HepG2 (cell line): ENCODE results near the gene P4HA3. TPM values are rescaled to one million over a fixed set of nuclear protein-coding genes. Genes with fewer than 3 reads are reported as not detected.

Experiments
- ATAC-seq: fragments of 200-7000 bp; cut with Tn5 transposase; 3 replicates; pipeline ENCODE4 v1.9.1; 2020; ENCODE audit warnings: mild to moderate bottlenecking, moderate library complexity
- BruUV-seq: library from RNA; stranded (reverse); fragments of 400-500 nt; replicated peaks from 2 replicates; lab custom pipeline; 2021; lab: Mats Ljungman, UMichigan
- CTCF ChIA-PET: fragments of 300-600 bp; formaldehyde crosslinking; extraction: SDS; loops from one replicate; lab custom pipeline; 2021; ENCODE audit warnings: low total read pairs, inconsistent platforms, low intra/inter-chr PET ratio; lab: Yijun Ruan, JAX
- POLR2A ChIA-PET: fragments of 350-600 bp; sonication (Branson Sonifier 250); formaldehyde crosslinking; loops from one replicate; lab custom pipeline; 2020; ENCODE audit warnings: antibody characterized with exemption, inconsistent platforms; lab: Yijun Ruan, JAX
- DNase-seq: peaks from one replicate; pipeline ENCODE4 v3.0.0-alpha.2; 2015; ENCODE audit warnings: low spot score
- FAIRE-seq: peaks from 3 replicates; lab custom pipeline; 2011; peaks lifted over from hg19 to GRCh38; lab: Jason Lieb, UNC
- H2AFZ ChIP-seq: one replicate; pipeline ENCODE4 v1.6.1; 2011; ENCODE audit warnings: low read length, inconsistent platforms
- H3K27ac ChIP-seq: fragments of 300-600 bp; 3 replicates; pipeline ENCODE4 v1.8.0; 2011; ENCODE audit warnings: mixed run types, mild to moderate bottlenecking, mixed read lengths, low read length, inconsistent platforms; ENCODE audit not compliant: insufficient read depth; ENCODE audit errors: extremely low read length
- H3K27me3 ChIP-seq, 2 experiments: fragments of 200-600 bp in 1 of 2; 2 replicates in 1 of 2; 3 replicates in 1 of 2; pipeline versions ENCODE4 v1.6.0 to v1.8.0; 2011; ENCODE audit warnings: low read length in 2 of 2, mild to moderate bottlenecking in 2 of 2, moderate library complexity in 2 of 2, inconsistent platforms in 1 of 2; ENCODE audit not compliant: insufficient read depth in 2 of 2, control insufficient read depth in 1 of 2
- H3K36me3 ChIP-seq, 2 experiments: fragments of 200-600 bp in 1 of 2; replicated peaks in 1 of 2; 2 replicates in 1 of 2; 3 replicates in 1 of 2; pipeline versions ENCODE4 v1.5.1 to v1.8.0; 2011; ENCODE audit warnings: low read length in 2 of 2, inconsistent platforms in 1 of 2; ENCODE audit not compliant: insufficient read depth in 2 of 2, control insufficient read depth in 1 of 2
- H3K4me1 ChIP-seq: 2 replicates; pipeline ENCODE4 v1.5.1; 2012; ENCODE audit warnings: low read length, inconsistent platforms; ENCODE audit not compliant: insufficient read depth
- H3K4me2 ChIP-seq: 2 replicates; pipeline ENCODE4 v1.6.0; 2011; ENCODE audit warnings: low read depth, low read length, inconsistent platforms
- H3K4me3 ChIP-seq, 3 experiments: fragments of 200-600 bp in 1 of 3; sonication (generic), shearing (Covaris generic) in 1 of 3; replicated peaks in 1 of 3; 2 replicates each; pipeline ENCODE4 v1.5.1; 2011 to 2016; ENCODE audit warnings: low read length in 3 of 3, inconsistent platforms in 2 of 3, low read depth in 2 of 3, mild to moderate bottlenecking in 2 of 3, control low read depth in 1 of 3, mixed read lengths in 1 of 3; ENCODE audit not compliant: insufficient read depth in 1 of 3
- H3K79me2 ChIP-seq: one replicate; pipeline ENCODE4 v1.6.1; 2011; ENCODE audit warnings: low read length, inconsistent platforms; ENCODE audit not compliant: insufficient read depth
- H3K9ac ChIP-seq: 2 replicates; pipeline ENCODE4 v1.6.0; 2011; ENCODE audit warnings: mild to moderate bottlenecking, low read depth, low read length, inconsistent platforms; ENCODE audit not compliant: insufficient read depth
- H3K9me3 ChIP-seq: 2 replicates; pipeline ENCODE4 v1.5.1; 2012; ENCODE audit warnings: mild to moderate bottlenecking, low read length
- H4K20me1 ChIP-seq: 2 replicates; pipeline ENCODE4 v1.6.0; 2011; ENCODE audit warnings: inconsistent platforms, mild to moderate bottlenecking, low read length, moderate library complexity; ENCODE audit not compliant: insufficient read depth
- HNF4G ChIP-seq, 2 experiments: sonication (generic) in 1 of 2; formaldehyde crosslinking in 1 of 2; IDR thresholded peaks; 2 replicates each; pipeline versions ENCODE4 v1.4.0 to v1.6.1; 2011 to 2020; ENCODE audit warnings: borderline replicate concordance in 2 of 2, low read depth in 2 of 2, mild to moderate bottlenecking in 2 of 2, low read length in 1 of 2, missing genetic modification reagents in 1 of 2, moderate library complexity in 1 of 2
- HOXA5 ChIP-seq: sonication (generic); formaldehyde crosslinking; IDR thresholded peaks from 2 replicates; pipeline ENCODE4 v1.4.0; 2020; ENCODE audit warnings: missing genetic modification reagents
- HOXA7 ChIP-seq: sonication (generic); formaldehyde crosslinking; IDR thresholded peaks from 2 replicates; pipeline ENCODE4 v1.8.1; 2022; ENCODE audit warnings: mild to moderate bottlenecking, missing genetic modification reagents, moderate library complexity
- ISL2 ChIP-seq: sonication (generic); formaldehyde crosslinking; IDR thresholded peaks from 2 replicates; pipeline ENCODE4 v1.5.0; 2020; ENCODE audit warnings: missing genetic modification reagents
- KLF16 ChIP-seq, 2 experiments: sonication (generic) in 1 of 2; formaldehyde crosslinking in 1 of 2; IDR thresholded peaks; 2 replicates each; pipeline versions ENCODE4 v1.6.1 to v1.8.0; 2016 to 2023; ENCODE audit warnings: missing genetic modification reagents in 2 of 2, missing compliant biosample characterization in 1 of 2
- KMT2A ChIP-seq: sonication (generic); formaldehyde crosslinking; IDR thresholded peaks from 2 replicates; pipeline ENCODE4 v1.4.0; 2020; ENCODE audit warnings: missing genetic modification reagents
- MAFG ChIP-seq: sonication (generic); formaldehyde crosslinking; IDR thresholded peaks from 2 replicates; pipeline ENCODE4 v1.5.1; 2020; ENCODE audit warnings: mild to moderate bottlenecking, missing genetic modification reagents
- SP5 ChIP-seq: IDR thresholded peaks from 2 replicates; pipeline ENCODE4 v1.6.1; 2016; ENCODE audit warnings: low read depth, borderline replicate concordance
- SSRP1 ChIP-seq: IDR thresholded peaks from 2 replicates; pipeline ENCODE4 v1.6.1; 2016; ENCODE audit warnings: control low read depth
- ZBTB1 ChIP-seq: sonication (generic); formaldehyde crosslinking; IDR thresholded peaks from 2 replicates; pipeline ENCODE4 v1.4.0; 2020; ENCODE audit warnings: missing genetic modification reagents, borderline replicate concordance
- ZNF143 ChIP-seq: sonication (generic); formaldehyde crosslinking; IDR thresholded peaks from 2 replicates; pipeline ENCODE4 v1.4.0; 2020; ENCODE audit warnings: missing genetic modification reagents
- ZNF569 ChIP-seq: sonication (generic); formaldehyde crosslinking; IDR thresholded peaks from 2 replicates; pipeline ENCODE4 v1.5.0; 2020; ENCODE audit warnings: mild to moderate bottlenecking, missing genetic modification reagents, moderate library complexity, borderline replicate concordance
- ZNF768 ChIP-seq: sonication (generic); formaldehyde crosslinking; IDR thresholded peaks from 2 replicates; pipeline ENCODE4 v1.4.0; 2020; ENCODE audit warnings: missing genetic modification reagents
- ZNF83 ChIP-seq: sonication (generic); formaldehyde crosslinking; IDR thresholded peaks from 2 replicates; pipeline ENCODE4 v1.4.0; 2020; ENCODE audit warnings: missing genetic modification reagents, mild to moderate bottlenecking, borderline replicate concordance
- WGBS: methylation state at CpG from one replicate; pipeline ENCODE4 v1.1.6; 2017; ENCODE audit warnings: low lambda C conversion rate; 5-methylcytosine and 5-hydroxymethylcytosine counted together
- in situ Hi-C: cut with HindIII; loops from 2 replicates; pipeline ENCODE4 v1.10.0; 2017; ENCODE audit warnings: low pct_unique_long_range_greater_than_20kb; ENCODE audit not compliant: extremely low pct_ligation_motif_present
- intact Hi-C: fragments of 100-400 bp; cut with micrococcal nuclease; formaldehyde crosslinking; loops from one replicate; pipeline ENCODE4 v1.10.0; 2022; ENCODE audit not compliant: unreplicated experiment
- polyA plus RNA-seq, 8 experiments: library from polyadenylated mRNA; depleted of rRNA in 3 of 8; stranded (reverse) in 7 of 8; unstranded in 1 of 8; fragments of >200 nt; fragmentation: Illumina TruSeq in 4 of 8; extraction: Trizol in 4 of 8; gene quantifications; 2 replicates each; pipeline versions ENCODE4 v1.2.1 to v1.2.3, GENCODE V29; 2011 to 2016; ENCODE audit warnings: low read depth in 4 of 8, missing spikeins in 1 of 8, mixed read lengths in 1 of 8; ENCODE audit not compliant: insufficient read depth in 1 of 8
- total RNA-seq, 5 experiments: library from RNA; depleted of rRNA; stranded (reverse); fragments of >200 nt; fragmentation: Illumina TruSeq; extraction: Trizol; gene quantifications; 2 replicates each; pipeline ENCODE4 v1.2.3, GENCODE V29; 2016; ENCODE audit warnings: low read depth in 1 of 5
- TF ChIP-seq, protein P1 (sequence below): IDR thresholded peaks from 2 replicates; pipeline ENCODE4 v1.6.1; 2016; ENCODE audit warnings: missing genetic modification reagents, missing compliant biosample characterization
- TF ChIP-seq, protein P2 (sequence below): sonication (generic); formaldehyde crosslinking; IDR thresholded peaks from 2 replicates; pipeline ENCODE4 v1.5.0; 2020; ENCODE audit warnings: mild to moderate bottlenecking, low read depth, missing genetic modification reagents, borderline replicate concordance
- TF ChIP-seq, protein P3 (sequence below): sonication (generic); formaldehyde crosslinking; IDR thresholded peaks from 2 replicates; pipeline ENCODE4 v1.4.0; 2020; ENCODE audit warnings: missing genetic modification reagents
- TF ChIP-seq, protein P4 (sequence below): IDR thresholded peaks from 2 replicates; pipeline ENCODE4 v1.6.1; 2016; ENCODE audit warnings: low read depth, control low read depth
- TF ChIP-seq, protein P5 (sequence below): sonication (generic); formaldehyde crosslinking; IDR thresholded peaks from 2 replicates; pipeline ENCODE4 v1.4.0; 2020; ENCODE audit warnings: low read depth, mild to moderate bottlenecking, missing genetic modification reagents

The P4HA3 gene
- total and polyA plus RNA-seq, 2 of the 13 experiments (the other 11 are each of a cell fraction or from before 2014, with no cell fraction given): not detected

DNA sequence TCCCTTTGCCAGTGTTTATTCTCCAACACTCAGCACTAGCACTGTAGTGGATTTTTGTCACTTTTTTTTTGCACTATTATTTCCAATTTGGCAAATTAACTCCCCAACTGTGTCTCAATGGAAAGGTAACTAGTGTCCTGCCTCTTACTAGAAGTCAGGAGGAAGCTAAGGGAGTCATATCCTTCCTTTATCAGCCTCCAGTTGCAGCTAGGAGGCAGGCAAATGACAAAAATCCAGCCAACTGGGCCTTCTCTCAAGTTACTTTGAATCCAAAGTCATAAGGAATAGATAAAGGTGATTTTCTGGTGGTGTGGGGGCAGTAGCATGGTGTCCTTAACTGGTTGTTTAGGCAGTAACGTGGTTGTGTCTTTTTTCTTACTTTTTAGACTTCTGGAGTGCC, 15.6 kb upstream of the P4HA3 start:
- WGBS: 15% methylated on average over 1 of the region's 1 CpG
- Histone ChIP-seq H3K79me2 (no peaks in the 10 kb centered on the region), H2AFZ (no peak overlapping the region), H4K20me1 (no peaks in the 10 kb centered on the region), H3K9me3 (no peaks in the 10 kb centered on the region), H3K4me3 (no peak overlapping the region), H3K36me3 (no peaks in the 10 kb centered on the region), H3K4me1 (no peaks in the 10 kb centered on the region), H3K4me2 (no peak overlapping the region), H3K27ac (no peak overlapping the region), H3K9ac (no peak overlapping the region), H3K27me3 (peaks cover 0 to 4% of the 10 kb centered on the region in 2 experiments; a peak in 2 of 5 replicates)
- POLR2A ChIA-PET: no interaction called here
- FAIRE-seq (no peak), ATAC-seq (no peak), DNase-seq (no peak)
- in situ Hi-C loops: loop anchor here (10.0 kb wide), 1 partner anchor 62 kb away; no protein-coding TSS in a partner anchor
- intact Hi-C loops: no loop called here
- CTCF ChIA-PET: no interaction called here
- BruUV-seq: no TSS peak
- TF ChIP-seq SP5 (CRISPR knock-in tag) (no peak), KLF16 (CRISPR knock-in tag; IDR thresholded peaks at IDR 0.05) (no peak), MAFG (CRISPR knock-in tag) (no peak), SSRP1 (CRISPR knock-in tag) (no peak), KMT2A (CRISPR knock-in tag) (no peak), ZBTB1 (CRISPR knock-in tag) (no peak), ZNF83 (CRISPR knock-in tag) (no peak), HOXA7 (no peak), HOXA5 (CRISPR knock-in tag) (no peak), ZNF569 (no peak), ISL2 (CRISPR knock-in tag) (no peak), ZNF768 (CRISPR knock-in tag) (no peak), ZNF143 (CRISPR knock-in tag) (no peak), HNF4G (IDR thresholded peaks at IDR 0.05; ENCODE audit: borderline replicate concordance, low read depth, low read length) (no peak), HNF4G (CRISPR knock-in tag; IDR thresholded peaks at IDR 0.05; ENCODE audit: borderline replicate concordance, low read depth) (no peak)
- TF ChIP-seq, protein P1, sequence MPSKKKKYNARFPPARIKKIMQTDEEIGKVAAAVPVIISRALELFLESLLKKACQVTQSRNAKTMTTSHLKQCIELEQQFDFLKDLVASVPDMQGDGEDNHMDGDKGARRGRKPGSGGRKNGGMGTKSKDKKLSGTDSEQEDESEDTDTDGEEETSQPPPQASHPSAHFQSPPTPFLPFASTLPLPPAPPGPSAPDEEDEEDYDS (CRISPR knock-in tag): no peak
- TF ChIP-seq, protein P2, sequence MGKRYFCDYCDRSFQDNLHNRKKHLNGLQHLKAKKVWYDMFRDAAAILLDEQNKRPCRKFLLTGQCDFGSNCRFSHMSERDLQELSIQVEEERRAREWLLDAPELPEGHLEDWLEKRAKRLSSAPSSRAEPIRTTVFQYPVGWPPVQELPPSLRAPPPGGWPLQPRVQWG (CRISPR knock-in tag): no peak
- TF ChIP-seq, protein P3, sequence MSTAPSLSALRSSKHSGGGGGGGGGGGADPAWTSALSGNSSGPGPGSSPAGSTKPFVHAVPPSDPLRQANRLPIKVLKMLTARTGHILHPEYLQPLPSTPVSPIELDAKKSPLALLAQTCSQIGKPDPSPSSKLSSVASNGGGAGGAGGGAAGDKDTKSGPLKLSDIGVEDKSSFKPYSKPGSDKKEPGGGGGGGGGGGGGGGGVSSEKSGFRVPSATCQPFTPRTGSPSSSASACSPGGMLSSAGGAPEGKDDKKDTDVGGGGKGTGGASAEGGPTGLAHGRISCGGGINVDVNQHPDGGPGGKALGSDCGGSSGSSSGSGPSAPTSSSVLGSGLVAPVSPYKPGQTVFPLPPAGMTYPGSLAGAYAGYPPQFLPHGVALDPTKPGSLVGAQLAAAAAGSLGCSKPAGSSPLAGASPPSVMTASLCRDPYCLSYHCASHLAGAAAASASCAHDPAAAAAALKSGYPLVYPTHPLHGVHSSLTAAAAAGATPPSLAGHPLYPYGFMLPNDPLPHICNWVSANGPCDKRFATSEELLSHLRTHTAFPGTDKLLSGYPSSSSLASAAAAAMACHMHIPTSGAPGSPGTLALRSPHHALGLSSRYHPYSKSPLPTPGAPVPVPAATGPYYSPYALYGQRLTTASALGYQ (CRISPR knock-in tag): no peak
- TF ChIP-seq, protein P4, sequence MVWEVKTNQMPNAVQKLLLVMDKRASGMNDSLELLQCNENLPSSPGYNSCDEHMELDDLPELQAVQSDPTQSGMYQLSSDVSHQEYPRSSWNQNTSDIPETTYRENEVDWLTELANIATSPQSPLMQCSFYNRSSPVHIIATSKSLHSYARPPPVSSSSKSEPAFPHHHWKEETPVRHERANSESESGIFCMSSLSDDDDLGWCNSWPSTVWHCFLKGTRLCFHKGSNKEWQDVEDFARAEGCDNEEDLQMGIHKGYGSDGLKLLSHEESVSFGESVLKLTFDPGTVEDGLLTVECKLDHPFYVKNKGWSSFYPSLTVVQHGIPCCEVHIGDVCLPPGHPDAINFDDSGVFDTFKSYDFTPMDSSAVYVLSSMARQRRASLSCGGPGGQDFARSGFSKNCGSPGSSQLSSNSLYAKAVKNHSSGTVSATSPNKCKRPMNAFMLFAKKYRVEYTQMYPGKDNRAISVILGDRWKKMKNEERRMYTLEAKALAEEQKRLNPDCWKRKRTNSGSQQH (CRISPR knock-in tag): no peak
- TF ChIP-seq, protein P5, sequence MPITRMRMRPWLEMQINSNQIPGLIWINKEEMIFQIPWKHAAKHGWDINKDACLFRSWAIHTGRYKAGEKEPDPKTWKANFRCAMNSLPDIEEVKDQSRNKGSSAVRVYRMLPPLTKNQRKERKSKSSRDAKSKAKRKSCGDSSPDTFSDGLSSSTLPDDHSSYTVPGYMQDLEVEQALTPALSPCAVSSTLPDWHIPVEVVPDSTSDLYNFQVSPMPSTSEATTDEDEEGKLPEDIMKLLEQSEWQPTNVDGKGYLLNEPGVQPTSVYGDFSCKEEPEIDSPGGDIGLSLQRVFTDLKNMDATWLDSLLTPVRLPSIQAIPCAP (CRISPR knock-in tag): no peak
